Activated CD4-positive, alpha-beta T cell treated with anti-CD3 and anti-CD28 coated beads, Interleukin-2, amount 50 U/mL, for 1 hour (primary cell): Measurements from ENCODE around the gene PDGFB.
A peak's percentile ranks its signal among the peaks of the same experiment; 100 is the strongest.

ENCODE experiments used
- DNase-seq: peaks from one replicate; pipeline ENCODE4 v3.0.0-alpha.2; 2020

Gene PDGFB

DNA sequence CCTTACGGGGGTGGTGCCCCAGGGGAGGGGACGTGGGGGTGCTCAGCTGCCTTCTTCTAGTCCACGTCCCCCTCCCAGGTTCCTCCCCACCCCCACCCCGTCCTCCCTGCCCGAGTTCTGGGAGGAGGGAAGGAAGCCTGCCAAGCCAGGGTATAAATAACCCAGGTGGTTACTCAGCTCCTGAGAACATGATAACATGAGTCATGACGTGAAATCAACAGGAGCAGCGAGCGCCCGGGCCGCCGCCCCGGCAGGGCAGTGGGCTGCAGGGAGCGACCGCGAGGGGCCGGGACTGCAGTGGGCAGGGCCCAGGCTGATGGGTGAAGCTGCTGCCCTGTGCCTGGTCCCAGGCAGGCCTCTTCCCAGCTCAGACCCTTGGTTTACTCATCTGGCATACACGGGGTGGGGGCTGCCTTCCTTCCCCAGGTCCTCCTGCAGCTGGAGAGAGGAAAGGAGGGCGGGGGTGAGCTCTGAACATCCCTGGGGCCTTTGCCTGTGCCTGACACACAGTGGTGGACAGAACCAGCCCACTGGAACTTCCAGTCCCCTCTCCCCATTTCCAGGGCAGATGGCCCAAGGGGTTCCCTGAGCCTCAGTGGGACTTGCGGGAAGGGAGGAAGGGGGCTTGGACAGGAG lies 8.8 kb upstream of the PDGFB start:
- no peak for DNase-seq

DNA sequence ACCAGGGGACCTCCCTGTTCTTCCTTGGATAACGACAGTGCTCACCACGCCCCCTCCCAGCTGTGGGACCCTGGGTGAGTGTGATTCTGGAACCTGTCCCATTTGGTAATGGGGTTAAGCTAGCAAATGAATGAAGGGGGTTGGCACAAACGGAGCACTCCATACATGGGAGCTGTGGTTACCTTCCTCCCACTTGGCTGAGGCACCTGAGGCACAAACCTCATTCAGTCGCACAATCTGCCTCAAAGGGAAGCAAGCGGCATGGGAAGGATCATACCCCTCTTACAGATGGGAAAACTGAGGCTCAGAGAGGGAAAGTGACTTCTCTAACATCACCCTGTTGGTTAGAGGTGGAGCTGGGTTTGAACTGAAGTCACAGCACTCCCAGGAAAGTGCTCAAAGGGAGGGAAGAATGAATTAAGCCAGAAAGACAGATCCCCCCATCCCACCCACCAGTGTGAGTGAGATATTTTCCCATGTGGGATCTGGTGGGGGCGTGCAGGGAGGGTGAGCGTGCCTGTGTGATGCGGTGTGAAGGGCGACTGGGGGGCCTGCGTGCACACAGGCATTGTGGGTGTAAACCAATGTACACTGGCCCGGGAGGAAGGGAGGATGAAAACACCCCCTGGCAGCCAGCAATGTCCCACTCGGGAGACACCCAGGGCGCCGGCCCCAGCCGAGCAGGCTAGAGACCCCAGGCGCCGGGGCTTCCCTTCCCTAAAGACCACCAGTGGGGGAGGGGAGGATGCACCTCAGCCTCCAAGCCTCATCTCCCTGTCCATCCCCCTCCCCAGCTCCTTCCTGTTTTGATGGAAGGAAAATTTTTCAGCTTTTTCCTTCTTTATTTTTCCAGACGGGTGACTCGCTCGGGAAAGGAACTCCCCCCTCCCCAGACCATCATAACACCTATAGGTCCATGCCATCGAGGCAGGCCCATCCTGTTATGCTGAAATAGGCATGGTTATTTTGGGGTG lies 8.0 kb upstream of the PDGFB start:
- no peak for DNase-seq

DNA sequence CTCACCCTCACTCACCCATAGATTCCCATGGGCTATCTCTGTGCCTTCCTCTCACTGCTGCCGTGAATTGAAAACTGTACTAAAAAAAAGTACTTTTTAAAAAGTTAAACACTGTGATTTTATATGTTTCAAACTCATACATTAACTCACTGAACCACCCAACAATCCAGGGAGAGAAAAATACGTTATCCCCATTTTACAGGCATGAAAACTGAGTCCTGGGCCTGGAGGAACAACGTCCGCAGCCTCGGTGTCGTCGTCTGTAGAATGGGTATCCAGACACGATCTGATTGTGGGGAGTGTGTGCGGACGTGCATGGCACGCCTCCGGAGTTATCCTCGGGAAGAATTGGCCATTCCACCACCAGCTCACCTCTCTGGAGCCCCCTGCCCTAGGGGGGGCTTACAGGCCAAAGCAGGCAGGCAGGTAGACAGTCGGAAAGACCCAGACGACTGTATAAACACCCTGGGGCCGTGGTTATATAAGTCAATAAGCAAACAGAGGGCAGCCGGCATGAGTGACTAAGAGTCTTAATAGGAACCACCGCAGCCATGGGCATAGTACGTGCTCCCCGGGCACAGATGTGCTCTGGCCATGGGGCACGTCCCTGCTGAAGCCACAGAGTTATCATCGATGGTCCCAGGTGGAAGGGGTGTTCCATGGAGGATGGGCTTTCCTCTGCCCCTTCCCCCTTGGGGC lies 7.1 kb upstream of the PDGFB start:
- no peak for DNase-seq

DNA sequence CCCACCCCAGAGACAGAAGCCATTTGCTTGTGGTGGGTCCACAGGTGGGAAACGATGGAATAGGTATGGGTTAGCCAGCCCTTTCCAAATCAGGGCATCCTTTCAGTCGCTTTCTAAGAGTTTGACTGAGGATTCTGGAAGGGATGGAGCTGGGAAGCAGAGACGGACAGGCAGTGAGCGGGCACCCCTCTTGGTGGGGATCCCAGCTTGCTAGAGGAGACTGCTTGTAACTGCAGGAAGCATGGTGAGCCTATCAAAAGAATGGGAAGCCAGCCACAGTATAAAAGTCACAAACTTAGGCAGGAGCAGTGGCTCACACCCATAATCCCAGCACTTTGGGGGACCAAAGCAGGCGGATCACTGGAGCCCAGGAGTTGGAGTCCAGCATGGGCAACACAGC lies 6.1 kb upstream of the PDGFB start:
- DNase-seq: no peak

DNA sequence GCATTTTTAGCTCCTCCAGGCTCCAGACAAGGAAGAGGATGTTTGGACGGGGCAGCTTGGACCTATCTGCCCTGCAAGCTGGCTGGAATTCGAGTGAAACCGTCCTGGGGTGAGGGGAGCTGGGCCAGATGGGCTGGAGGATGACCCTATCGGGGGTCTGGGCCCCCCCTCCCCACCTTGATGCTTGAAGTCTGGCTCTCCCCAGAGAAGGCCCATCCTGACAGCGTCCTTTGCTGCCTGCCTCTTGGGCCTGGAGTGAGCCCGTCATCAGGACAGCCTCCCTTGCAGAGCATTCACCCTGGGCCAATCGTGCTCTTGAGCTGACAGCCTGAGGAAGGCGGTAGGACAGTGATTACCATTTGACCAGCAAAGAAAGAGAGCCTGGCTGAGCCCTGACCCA lies 5.3 kb upstream of the PDGFB start:
- no peak for DNase-seq

DNA sequence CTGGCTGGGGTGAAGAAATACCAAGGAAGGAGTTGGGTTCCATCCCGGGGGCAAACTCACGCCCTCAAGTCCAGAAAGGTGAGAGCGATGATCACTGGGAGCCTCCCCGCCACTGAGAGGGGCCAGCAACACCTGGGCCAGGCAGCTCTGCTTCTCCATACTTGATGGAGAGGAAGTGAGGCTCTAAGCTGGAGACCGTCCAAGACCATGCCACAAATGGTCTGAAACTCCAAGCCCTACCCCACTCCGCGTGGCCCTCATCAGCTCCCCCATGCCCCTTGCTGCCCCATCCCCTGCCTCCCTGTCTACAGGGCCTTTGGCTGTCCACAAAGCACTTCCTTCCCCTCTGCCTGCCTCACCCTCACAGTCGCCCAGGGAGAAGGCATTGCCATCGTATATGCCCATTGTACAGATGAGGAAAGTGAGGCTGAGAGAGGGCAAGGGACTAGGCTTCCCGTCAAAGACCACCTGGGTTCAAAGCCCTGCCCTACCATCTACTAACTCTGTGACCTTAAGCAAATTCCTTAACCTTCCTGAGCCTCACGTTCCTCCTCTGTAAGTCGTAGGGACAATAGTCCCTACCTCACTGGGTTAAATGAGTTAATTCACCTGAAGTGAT lies 4.4 kb upstream of the PDGFB start:
- DNase-seq: no peak

DNA sequence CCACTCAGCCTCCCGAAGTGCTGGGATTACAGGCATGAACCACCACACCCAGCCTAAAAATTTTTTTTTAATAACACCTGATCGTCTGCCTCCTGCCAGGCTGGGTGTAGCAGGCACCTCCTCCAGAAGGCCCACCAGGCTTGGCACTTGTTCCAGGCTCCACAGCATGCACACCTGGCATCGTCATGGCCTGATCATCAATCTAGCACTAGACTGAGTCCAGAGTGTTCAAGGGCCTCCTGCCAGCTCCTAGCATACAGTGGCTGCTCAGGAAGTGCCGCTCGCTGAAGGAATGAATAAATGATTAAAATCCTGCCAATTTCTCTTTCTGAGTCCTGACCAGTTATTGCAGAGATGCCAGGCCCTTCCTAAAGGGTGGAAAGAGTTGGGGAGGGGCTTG lies 3.5 kb upstream of the PDGFB start:
- DNase-seq: no peak

DNA sequence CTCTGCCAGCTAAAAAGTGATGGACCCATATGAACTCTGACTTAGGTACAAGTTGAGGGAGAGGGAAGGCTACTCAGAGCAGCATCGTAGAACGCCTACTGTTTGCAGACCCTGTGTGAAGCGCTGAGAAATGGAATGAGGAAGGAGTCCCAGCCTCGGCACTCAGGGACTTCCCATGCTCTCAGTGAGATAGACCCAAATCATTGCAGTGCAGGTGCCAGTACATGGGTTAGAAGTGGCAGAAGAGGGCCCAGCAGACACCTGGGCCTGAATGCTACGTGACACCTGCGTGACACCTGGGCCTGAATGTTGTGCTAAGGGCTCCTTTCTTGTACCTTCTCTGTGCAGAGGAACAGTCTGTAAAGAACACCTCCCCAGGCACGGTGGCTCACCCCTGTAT lies 2.6 kb upstream of the PDGFB start:
- no peak for DNase-seq

DNA sequence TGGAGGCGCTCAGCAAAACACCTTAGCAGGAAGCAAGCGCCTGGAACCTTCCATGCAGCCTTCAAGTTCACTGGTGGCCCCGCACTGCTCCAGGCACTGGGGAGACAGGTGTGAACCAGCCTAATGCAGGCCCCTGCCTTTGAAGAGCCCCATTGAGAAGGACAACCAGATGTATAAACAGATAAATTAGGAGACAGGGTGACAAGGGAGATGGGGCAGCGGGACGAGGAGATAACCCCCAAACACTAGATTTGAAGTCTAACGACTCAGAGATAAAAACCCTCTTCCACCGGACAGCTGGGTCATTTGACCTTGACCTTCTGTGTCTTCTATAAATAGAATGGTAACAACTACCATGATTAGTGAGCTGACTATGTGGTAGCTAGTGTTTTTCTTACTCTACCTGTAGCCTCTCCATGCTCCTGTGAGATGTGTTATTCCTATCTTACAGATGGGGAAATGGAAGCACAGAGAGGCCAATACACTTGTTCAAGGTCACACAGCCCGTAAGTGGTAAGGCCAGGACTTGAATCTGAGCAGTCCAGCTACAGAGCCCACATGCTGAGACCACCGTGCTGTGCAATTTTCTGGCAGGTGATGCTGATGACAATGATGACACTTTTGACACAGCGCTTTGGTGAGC lies 2.0 kb upstream of the PDGFB start:
- no peak for DNase-seq

DNA sequence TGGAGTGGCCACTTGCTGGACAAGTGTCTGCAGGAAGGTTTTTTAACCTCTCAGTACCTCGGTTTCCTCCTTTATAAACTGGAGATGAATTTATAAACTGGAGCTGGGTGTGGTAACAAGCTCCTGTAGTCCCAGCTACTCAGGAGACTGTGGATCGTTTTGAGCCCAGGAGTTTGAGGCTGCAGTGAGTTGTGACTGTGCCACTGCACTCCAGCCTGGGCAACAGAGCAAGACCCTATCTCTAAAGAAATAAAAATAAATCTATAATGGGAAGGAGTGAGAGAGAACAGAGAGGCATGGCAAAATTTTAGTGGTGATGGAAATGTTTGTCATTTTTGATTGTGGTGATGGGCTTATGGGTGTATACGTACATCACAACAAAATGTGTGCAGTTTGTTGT lies 1.4 kb upstream of the PDGFB start:
- DNase-seq: no peak

DNA sequence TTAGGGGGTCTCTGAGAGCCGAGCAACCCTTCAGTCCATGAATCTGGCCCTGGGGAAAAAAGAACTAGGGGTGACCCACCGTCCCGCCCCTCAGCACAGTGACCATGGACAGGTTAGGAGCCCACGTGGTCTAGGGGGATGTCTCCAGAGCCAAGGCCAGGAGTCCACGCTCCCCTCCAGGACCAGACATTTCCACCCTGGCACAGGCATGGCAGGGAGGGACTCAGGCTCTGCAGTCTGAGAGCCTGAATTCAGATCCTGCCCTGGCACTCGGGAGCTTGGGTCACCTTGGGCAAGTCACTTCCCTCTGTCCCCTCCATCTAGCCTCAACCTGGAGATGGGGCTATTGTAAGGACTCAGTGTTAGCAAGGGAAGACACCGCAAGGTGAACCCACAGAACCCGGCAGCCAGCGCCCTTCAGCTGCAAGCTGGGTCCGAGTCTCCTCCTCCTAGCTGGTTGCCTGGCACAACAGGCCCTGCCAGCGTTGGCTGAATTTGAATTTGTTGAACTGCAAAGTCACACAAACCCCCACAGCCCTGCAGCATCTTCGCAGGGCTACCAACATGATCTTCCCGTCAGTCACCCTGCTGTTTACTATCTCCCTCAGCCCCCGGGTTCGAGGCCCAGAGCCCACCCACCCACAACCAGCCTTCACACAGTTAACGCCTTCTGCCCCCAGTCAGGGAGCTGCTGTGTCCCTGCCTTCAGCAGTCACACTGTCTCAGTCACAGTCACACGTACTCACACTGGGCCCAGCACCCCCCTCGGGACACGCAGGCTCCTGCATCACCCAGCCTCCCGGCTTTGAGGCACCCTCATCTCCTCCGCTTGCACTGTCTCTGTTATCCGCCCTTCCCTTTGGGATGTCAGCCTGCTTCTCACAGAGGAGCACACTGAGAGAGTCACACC lies 603 bp upstream of the PDGFB start:
- DNase-seq: no peak

DNA sequence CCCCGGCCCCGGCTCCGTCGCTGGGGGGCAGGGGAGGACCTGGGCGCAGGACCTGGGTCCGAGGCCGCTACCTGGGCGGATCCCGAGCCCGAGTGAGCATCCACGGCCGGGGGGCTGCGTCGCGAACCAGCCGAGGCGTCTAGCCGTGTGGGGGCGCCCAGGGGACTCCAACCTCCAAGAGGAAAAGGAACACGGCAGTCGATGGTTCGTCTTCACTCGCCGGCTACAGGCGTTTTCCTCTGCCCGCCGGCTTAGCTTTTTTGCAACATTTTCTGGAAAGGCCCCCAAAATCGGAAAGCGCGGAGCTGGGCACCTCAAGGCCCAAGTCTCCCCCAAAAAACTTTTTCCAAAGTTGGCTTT lies 666 bp downstream of the PDGFB start:
- no peak for DNase-seq

DNA sequence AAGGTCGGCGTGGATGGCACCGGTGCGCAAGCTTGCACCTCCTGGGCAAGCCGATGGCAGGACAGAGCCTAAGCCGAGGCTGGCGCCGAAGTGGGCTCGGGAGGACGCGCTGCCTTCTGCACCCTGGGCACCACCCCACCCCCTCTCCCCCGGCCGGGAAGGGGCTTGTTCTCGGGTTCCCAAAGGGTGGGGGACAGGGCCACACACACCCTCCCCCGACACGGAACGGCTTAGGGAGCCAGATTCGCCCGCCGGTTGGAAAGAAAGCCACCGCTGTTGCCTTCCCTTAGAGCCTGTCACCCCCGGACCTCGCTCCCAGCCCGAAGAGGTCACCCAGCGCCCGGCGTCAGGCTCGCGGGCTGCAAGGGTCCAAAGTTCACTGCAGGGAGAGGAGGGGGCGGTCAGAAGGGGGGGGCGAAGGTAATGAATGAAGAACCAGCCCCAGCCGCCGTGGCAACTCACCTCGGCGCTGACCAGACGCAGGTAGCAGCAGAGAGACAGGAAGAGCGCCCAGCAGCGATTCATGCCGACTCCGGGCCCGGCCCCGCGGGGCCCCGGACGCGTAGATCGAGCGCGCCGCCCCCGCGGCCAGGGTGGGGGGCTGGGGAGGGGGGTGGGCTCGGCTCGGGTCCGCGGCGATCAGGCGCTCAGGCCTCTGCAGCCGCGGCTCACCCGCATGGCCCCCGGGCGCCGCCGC lies 1.2 kb downstream of the PDGFB start:
- DNase-seq: no peak

DNA sequence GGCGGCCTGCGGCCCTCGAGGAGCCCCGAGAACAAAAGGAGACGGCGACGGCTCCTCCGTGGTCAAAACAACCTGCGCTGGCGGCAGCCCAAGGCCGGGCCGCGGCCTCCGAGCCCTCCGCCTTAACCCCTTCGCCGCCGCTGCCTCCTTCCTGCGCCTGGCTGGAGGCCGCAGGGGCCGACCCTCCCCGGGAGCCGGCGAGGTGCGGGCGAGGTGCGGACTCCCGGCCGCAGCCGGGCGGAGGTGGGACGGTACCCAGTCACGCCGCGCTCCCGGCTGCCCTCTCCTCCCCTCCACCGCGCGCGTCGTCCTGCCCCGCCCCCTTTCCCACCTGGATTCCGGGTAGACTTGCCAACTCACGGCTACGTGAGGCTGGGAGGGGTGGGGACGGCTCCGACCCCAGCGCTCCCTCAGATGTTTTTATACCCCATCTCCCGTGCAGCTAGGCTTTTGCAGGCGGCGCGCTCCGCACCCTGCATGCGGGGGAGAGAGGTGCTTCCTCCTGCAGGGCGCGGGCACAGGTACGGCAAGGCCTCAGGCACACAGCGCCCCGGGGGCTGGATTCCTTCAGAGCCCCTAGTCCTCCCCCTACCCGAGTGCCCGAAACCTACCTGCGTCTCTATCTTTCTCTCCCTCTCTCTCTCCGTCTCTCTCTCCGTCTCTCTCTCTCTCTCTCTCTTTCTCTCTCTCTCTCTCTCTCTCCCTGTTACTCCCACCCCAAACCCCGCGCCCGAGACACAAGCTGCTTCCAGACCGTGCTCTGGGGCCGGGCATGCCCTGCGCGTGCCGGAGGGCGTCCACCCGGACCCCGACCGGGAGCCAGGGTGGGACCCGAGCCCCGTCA lies 2.0 kb downstream of the PDGFB start:
- peak; percentile 49 for DNase-seq

DNA sequence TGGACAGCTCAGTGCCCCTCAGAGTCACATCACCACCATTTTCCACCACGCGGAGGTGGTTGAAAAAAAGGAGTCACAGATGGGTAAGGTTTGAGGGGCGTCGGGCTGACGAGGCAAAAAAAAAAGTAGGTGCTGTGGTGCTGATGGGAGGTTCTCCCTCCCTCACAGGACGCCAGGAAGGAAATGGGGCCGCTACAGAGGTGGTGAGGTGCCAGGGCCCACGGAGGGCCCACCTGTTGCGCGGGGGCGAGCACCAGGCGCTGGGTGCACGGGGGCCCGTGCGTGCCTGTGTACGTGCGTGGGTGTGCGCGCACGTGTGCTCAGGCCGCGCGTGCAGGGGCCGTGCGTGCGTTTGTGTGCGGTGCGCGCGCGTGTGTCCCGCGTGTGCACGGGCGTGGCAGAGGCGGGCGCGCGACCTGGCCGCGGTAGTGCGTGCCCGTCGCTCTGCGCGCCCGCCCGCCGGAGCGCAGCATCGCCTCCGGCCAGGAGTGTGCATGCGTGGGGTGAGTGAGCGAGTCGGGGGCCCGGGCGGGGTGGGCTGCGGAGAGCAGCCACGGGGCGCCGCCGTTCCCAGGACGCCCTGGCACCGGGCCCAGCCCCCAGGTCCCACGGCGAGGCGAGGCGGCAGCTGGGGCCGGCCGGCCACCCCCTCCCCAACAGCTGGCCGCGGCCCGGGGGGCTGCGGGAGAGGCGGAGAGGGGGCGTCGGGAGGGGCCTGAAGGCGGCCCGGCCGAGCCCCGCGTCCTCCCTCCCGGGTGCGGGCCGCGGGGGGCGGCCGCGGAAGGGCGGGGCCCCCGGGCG lies 2.8 kb downstream of the PDGFB start:
- DNase-seq: peak; percentile 57

DNA sequence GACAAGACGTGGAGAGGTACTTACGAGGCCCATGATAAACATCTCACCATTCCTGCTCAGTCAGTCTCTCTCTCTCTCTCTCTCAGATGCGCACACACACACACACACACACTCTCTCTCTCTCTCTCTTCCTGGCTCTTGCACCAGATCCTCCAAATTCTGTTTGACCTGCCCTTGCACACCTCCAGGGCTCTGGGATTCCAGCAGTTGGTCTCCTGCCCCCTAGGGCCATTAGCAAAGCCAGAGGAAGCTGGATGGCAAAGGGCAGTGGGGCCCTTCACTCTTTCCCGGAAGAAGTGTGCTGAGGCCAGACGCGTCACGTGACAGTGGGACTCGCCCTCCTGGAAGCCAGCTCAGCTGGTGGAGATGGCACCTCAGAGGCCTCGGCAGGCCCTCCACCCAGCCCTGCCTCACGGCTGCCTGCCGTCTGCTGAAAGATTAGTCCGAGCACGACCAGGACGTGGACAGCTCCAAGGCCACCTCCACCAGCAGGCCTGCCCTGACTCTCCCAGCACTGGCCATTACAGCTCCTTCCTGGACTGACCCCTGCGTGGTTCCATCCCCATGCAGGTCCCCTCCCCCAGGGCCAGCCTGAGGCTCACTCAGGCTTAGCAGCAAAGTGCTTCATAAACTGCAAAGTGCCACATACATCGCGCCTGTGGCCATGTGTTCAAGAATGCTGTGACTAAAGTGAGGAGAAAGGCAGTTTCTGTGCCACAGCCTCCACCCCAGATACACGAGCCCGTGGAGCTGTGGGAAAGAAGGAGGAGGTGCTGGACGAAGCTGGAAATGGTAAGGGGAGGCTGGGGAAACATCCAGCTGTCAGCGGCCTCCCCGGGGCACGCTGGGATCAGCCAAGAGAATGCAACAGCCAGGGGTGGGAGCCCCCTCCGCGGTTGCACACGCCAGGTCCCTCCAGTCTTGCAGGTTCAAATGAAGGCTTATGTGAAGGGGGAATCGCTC lies 3.7 kb downstream of the PDGFB start:
- DNase-seq: peak; percentile 40

DNA sequence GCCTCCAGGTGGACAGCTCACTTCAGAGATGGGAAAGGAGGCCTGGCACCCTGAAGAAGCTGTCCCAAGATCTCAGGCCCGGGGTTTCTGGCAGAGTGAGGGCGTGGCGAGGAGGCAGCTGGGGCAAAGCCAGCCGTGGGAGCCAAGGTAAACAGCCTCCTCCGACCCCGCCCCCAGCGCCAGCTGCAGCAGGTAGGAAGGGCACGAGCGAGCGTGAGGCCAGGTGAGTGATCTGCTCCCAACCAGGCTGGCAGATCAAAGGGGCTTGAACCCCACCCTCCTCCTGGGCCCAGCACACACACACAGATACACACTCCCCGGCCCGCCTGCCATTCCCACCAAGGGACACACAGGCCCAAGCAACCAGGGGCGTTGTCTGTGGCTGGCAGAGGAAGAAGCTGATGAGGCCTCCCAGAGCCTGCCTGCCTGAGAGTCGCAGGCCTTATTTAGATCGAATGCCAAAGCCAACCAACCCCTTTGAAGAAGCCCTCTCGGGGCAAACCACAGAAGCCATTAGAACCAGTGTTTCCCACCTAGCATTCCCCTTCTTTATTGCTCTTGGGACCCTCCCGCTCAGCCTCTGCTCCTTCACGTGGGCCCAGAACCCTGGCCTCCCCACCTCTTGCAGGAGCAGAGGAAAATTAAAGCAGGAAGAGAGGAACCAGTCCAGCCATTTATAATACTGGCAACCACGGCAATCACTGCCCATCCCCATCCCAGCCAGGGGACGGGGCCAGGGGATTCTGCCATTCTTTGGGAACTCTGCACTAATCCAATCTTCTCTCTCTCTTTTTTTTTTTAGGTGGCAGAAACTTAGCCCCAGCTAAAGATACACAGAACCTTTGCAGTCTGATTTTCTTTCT lies 5.0 kb downstream of the PDGFB start:
- peak; percentile 58 for DNase-seq
